Breast epithelium (tissue), 4 donors: ENCODE measurements around the gene BTBD6. TPM values are rescaled to one million over a fixed set of nuclear protein-coding genes. Genes with fewer than 3 reads are reported as not detected.
A peak's percentile ranks its signal among the peaks of the same experiment; 100 is the strongest.

Experiments used
- DNase-seq, 2 donors: peaks; one replicate each; pipeline ENCODE4 v3.0.0-alpha.2; 2019; ENCODE audit warnings: low spot score in 2 of 2
- H3K27ac ChIP-seq, 2 donors: fragments of 200-600 bp; sonication (generic) in 1 of 2; one replicate each; pipeline ENCODE4 v1.5.1; 2016 to 2019; ENCODE audit warnings: mild to moderate bottlenecking in 1 of 2
- H3K27me3 ChIP-seq, 2 donors: fragments of 200-600 bp; sonication (generic) in 1 of 2; one replicate each; pipeline versions ENCODE4 v1.5.1 to v1.6.0; 2017 to 2019; ENCODE audit warnings: control low read depth in 1 of 2, mild to moderate bottlenecking in 1 of 2
- H3K36me3 ChIP-seq: fragments of 200-600 bp; one replicate; pipeline ENCODE4 v1.5.1; 2019
- H3K4me1 ChIP-seq, 2 donors: fragments of 200-600 bp; sonication (generic); one replicate each; pipeline ENCODE4 v1.5.1; 2016 to 2019; ENCODE audit warnings: control low read depth in 1 of 2
- H3K4me3 ChIP-seq, 3 donors: fragments of 200-600 bp; sonication (generic); 1 replicate in 2 of 3; 2 replicates in 1 of 3; pipeline ENCODE4 v1.5.1; 2016 to 2019; ENCODE audit warnings: mild to moderate bottlenecking in 3 of 3, moderate library complexity in 2 of 3
- H3K9me3 ChIP-seq, 2 donors: fragments of 200-600 bp; sonication (generic) in 1 of 2; one replicate each; pipeline ENCODE4 v1.5.1; 2016 to 2019; ENCODE audit warnings: control low read depth in 1 of 2
- CTCF ChIP-seq, 3 donors: fragments of 450-650 bp; IDR thresholded peaks; one replicate each; pipeline ENCODE4 v1.5.1; 2016 to 2017; ENCODE audit warnings: antibody characterized with exemption in 3 of 3, mild to moderate bottlenecking in 3 of 3, moderate library complexity in 3 of 3
- POLR2A ChIP-seq: fragments of 450-650 bp; IDR thresholded peaks from one replicate; pipeline ENCODE4 v1.6.1; 2016; ENCODE audit warnings: antibody characterized with exemption, mild to moderate bottlenecking, moderate library complexity
- POLR2AphosphoS5 ChIP-seq, 3 donors: sonication (generic); formaldehyde crosslinking; IDR thresholded peaks; one replicate each; pipeline ENCODE4 v1.6.1; 2017; ENCODE audit warnings: antibody characterized with exemption in 3 of 3
- intact Hi-C: fragments of 100-400 bp; cut with DNase I; formaldehyde crosslinking; loops from one replicate; pipeline ENCODE4 v1.15.1; 2023; ENCODE audit warnings: low total_unique reads
- total RNA-seq, 3 donors: library from RNA; depleted of rRNA; stranded (reverse); fragments of >200 nt; gene quantifications; one replicate each; pipeline ENCODE4 v1.1.0, GENCODE V29; 2016

BTBD6 gene
- total RNA-seq, 3 donors from 2014 or later, result 37.0 to 86.1 (median 41.0) TPM

- TF ChIP-seq POLR2AphosphoS5 (IDR thresholded peaks at IDR 0.05), result no peak
- no peak for TF ChIP-seq POLR2A
- TF ChIP-seq CTCF (IDR thresholded peaks at IDR 0.05), result no peak
- Histone ChIP-seq H3K27me3 (no peaks in the 10 kb centered on the region), H3K36me3 (no peaks in the 10 kb centered on the region), H3K9me3 (no peaks in the 10 kb centered on the region), H3K4me3 (no peak overlapping the region), H3K27ac (no peak overlapping the region), H3K4me1 (no peaks in the 10 kb centered on the region)
- intact Hi-C loops, result no loop called here
- no peak for DNase-seq
Measured at GRCh38 chr14:105269405-105269804, 21.1 kb downstream of the BTBD6 start.

GRCh38 chr14:105271224-105271890 is 23.0 kb downstream of the BTBD6 start:
- H3K27me3 ChIP-seq, result no peaks in the 10 kb centered on the region
- no peaks in the 10 kb centered on the region for H3K4me1 ChIP-seq
- intact Hi-C loops, result no loop called here
- H3K36me3 ChIP-seq, result no peaks in the 10 kb centered on the region
- TF ChIP-seq CTCF (IDR thresholded peaks at IDR 0.05), result no peak
- no peak for TF ChIP-seq POLR2AphosphoS5 (IDR thresholded peaks at IDR 0.05)
- no peak for TF ChIP-seq POLR2A
- H3K27ac ChIP-seq, result no peak overlapping the region
- H3K4me3 ChIP-seq, result no peak overlapping the region
- no peaks in the 10 kb centered on the region for H3K9me3 ChIP-seq
- no peak for DNase-seq

GRCh38 chr14:105272623-105273022 is 24.3 kb downstream of the BTBD6 start:
- H3K4me1 ChIP-seq, result no peaks in the 10 kb centered on the region
- TF ChIP-seq POLR2A (no peak), CTCF (IDR thresholded peaks at IDR 0.05) (no peak), POLR2AphosphoS5 (IDR thresholded peaks at IDR 0.05) (no peak)
- H3K9me3 ChIP-seq, result no peaks in the 10 kb centered on the region
- H3K27me3 ChIP-seq, result no peaks in the 10 kb centered on the region
- DNase-seq, result no peak
- no peak overlapping the region for H3K4me3 ChIP-seq
- no peaks in the 10 kb centered on the region for H3K36me3 ChIP-seq
- intact Hi-C loops, result no loop called here
- H3K27ac ChIP-seq, result no peak overlapping the region

GRCh38 chr14:105273062-105273461 is 24.7 kb downstream of the BTBD6 start:
- Histone ChIP-seq H3K36me3 (no peaks in the 10 kb centered on the region), H3K4me3 (no peak overlapping the region), H3K9me3 (no peaks in the 10 kb centered on the region), H3K4me1 (no peaks in the 10 kb centered on the region), H3K27ac (peak overlapping the region; percentile 8 to 19), H3K27me3 (no peaks in the 10 kb centered on the region)
- TF ChIP-seq POLR2A (no peak), POLR2AphosphoS5 (IDR thresholded peaks at IDR 0.05) (no peak), CTCF (IDR thresholded peaks at IDR 0.05) (no peak)
- intact Hi-C loops, result no loop called here
- DNase-seq, result peak; percentile 32 to 74

GRCh38 chr14:105274637-105275036 is 26.3 kb downstream of the BTBD6 start:
- Histone ChIP-seq H3K4me1 (no peaks in the 10 kb centered on the region), H3K27ac (no peak overlapping the region), H3K9me3 (no peaks in the 10 kb centered on the region), H3K36me3 (no peaks in the 10 kb centered on the region), H3K27me3 (no peaks in the 10 kb centered on the region), H3K4me3 (no peak overlapping the region)
- TF ChIP-seq POLR2A (no peak), CTCF (IDR thresholded peaks at IDR 0.05) (no peak), POLR2AphosphoS5 (IDR thresholded peaks at IDR 0.05) (no peak)
- intact Hi-C loops, result no loop called here
- DNase-seq, result no peak
